ENCODE data around the gene OR2L5.

OR2L5 gene, protein sequence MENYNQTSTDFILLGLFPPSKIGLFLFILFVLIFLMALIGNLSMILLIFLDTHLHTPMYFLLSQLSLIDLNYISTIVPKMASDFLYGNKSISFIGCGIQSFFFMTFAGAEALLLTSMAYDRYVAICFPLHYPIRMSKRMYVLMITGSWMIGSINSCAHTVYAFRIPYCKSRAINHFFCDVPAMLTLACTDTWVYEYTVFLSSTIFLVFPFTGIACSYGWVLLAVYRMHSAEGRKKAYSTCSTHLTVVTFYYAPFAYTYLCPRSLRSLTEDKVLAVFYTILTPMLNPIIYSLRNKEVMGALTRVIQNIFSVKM

DNA sequence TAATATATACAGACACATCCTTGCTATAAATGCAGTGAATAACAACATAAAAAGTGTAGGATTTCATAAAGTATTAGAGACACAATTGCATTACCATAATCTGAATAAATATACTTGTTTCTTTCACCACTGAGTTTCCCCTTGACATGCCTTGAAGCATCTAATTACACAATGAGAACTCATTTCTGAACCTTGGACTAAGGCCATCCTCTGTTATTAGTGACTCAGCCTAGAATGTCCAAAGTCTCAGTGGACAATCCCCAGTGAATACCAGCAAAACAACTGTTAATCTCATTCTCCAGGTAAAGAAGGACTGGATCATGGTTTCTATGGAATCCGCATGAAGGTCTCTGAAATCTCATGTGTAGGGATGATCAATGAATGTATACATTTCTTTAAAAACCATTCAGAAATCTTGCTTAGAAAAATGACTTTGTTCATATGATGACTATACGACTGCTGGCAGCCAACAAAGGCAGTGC is at the start of gene OR2L5:
TSS of gene OR2L5 (plus strand) at position 432 of the 482 bp plus-strand sequence. CDS start 8,288 bp downstream, outside the sequence.
- no peak for DNase-seq

DNA sequence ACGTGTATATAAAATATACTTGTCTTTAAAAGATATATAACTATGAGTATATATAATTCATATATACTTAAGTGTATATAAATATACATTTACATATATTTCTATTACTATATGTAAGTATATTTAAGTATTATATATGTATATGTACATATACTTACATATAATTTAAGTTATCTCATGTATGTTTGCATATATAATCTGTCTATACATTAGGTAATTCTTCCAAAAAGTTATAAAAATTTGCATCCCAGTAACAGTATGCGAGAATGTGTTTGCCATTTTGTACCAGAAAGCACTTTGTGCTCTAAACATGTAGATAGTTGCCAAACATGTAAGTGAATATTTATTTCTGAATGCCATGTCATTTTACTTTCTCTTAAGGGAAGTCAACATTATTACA is 48.5 kb upstream of the OR2L5 start, which contains the start of gene OR2AK2:
TSS of gene OR2AK2 (plus strand) at position 301 of the 400 bp plus-strand sequence. CDS start 144 bp downstream, outside the sequence.
- DNase-seq = no peak

DNA sequence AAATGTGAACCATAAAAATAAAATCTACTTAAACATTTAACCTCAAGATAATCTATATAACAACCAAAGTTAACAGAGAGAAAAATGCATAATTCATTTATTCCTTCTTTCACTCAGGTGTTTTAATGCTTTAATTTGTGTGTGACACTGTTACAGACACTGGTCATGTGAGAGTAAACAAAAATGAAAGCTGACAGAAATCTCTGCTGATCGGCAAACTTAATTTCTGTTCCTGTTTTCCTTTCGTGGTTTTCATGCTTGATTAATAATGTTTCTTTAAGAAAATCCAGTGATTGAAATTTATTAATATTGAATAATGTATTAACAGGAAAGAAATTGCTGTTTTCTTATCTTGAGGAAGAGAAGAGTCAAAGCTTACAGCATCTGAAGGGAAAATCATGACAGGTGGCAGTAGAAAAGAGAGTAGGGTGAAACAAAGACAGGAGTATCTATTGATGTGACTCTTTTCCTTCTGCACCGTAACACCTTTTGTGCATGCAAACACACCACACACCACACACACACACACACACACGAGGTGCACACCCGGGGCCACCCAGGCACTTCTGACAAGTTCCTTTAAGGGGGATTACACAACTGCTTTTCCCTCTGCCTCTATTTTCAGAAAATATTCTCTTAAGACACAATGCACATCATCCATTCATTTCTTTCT is 46.8 kb upstream of the OR2L5 start:
- DNase-seq = no peak

DNA sequence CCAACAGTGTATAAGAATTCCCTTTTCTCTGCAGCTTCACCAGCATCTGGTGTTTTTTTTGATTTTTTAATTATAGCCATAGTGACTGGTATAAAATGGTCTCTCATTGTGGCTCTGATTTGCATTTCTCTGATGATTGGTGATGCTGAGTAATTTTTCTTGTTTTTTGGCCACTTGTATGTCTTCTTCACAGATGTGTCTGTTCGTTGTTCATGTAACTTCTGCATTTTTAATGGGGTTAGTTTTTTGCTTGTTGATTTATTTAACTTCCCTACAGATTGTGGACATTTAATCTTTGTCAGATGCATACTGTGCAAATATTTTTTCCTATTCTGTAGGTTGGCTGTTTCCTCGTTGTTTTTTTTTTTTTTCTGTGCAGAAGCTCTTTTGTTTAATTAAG is 20.5 kb upstream of the OR2L5 start:
- DNase-seq = no peak

DNA sequence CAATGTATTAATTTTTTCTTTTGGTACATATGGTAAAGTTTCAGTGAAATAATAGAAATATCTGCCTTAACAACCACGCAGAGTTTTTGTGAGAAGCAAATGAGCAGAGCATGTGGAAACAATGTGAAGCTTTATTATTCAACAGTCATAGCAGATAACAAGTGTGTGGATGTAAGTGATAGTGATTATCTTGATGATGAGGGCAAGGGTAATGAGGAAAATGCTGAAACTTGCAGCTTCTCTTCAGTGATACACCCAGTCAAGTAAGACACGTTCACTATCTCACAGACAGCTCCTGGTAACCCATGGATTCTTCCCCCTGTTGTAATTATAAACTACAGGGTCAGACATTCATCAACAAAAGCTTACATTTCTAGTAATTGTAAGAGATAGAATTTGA is 14.6 kb upstream of the OR2L5 start:
- no peak for DNase-seq

DNA sequence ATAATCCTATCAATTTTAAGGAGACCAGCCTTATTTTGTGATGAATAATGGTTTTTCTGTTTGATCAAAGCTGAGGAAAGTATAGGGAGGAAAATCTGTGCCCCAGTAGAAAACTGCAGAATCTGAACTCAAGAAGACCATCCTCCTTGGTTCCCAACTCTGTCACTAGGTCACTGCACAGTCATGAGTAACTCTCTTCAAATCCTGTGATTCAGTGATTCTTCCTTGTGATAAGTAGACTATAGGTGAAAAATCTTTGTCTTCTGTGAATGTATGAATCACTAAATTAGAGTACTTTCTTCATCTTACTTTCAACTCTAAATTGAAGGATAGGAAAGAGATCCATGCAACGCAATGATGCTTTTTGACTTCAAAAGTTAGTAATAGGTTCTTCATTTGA is 13.3 kb upstream of the OR2L5 start:
- DNase-seq = no peak

DNA sequence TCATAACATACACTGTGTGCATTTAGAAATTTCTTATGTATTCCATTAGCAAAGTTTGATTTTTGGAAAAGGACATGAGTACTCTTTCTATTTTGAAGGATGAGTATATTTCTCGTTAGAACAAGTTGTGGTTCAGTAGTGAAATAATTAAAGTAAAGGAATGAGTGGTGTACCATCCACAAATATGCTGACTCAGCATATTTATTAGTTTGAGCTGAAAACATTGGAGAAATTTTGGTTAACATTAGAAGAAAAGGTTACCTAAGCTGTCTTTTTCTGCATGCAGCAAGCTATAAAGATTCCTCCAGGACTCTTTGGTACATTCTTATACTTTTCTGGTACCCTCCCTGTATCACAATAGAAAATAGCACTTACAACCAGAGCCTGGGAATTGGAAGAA is 5.7 kb upstream of the OR2L5 start:
- DNase-seq = no peak

DNA sequence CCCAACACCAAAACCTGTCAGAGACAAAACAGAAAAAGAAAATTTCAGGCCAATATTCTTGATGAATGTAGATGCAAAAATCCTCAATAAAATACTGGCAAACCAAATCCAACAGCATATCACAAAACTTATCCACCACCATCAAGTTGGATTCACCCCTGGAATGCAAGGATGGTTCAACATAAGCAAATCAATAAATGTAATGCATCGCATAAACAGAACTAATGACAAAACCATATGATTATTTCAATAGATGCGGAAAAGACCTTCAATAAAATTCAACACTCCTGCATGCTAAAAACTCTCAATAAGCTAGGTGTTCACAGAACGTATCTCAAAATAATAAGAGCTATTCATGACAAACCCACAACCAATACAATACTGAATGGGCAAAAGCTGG is 3.8 kb upstream of the OR2L5 start:
- no peak for DNase-seq

DNA sequence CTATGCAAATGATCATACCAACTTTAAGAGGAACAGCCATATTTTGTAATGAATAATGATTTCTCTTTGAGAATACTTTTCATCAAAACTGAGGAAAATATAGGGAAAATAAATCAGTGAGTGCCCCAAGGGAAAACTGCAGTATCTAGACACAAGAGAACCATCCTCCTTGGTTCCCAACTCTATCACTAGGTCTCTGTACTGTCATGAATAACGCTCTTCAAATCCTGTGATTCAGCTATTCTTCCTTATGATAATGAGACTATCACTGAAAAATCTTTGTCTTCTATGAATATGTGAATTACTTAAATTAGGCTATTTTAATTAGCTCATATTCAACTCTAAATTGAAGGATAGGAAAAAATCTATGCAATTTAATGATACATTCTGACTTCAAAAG is 2.3 kb downstream of the OR2L5 start:
- no peak for DNase-seq

DNA sequence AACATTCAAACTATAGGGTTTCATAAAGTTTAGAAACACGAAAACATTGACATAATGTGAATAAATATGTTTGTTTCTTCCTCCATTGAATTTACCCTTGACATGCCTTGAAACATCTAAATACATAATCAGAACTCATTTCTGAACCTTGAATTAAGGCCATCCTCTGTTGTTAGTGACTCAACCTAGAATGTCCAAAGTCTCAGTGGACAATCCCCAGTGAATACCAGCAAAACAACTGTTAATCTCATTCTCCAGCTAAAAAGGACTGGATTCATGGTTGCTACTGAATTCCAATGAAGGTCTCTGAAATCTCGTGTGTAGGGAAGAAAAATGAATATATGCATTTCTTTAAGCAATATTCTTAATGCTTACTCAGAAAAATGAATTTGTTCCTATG is 16.3 kb downstream of the OR2L5 start, which contains the start of gene OR2L2:
TSS of gene OR2L2 (plus strand) at position 301 of the 400 bp plus-strand sequence. CDS start 8,198 bp downstream, outside the sequence.
- DNase-seq = no peak

DNA sequence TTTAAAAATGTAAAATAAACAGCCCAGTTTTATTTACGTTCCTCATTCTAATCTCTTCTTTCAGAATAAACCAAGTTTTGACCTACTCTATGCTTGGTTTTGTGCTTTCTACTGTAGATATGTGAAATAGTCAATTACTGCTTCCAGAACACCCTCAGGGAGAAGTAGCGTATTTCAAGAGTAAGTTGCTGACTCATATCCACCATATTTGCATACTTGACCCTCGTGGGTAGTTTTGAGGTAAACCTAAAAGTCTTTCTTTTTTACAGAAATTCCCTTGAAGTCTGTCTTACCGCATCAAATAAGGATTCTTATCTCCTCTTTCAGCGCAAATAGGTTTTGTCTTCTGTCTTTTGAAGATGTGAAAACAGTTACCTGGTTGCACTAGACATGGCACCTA is 31.7 kb downstream of the OR2L5 start:
- no peak for DNase-seq

DNA sequence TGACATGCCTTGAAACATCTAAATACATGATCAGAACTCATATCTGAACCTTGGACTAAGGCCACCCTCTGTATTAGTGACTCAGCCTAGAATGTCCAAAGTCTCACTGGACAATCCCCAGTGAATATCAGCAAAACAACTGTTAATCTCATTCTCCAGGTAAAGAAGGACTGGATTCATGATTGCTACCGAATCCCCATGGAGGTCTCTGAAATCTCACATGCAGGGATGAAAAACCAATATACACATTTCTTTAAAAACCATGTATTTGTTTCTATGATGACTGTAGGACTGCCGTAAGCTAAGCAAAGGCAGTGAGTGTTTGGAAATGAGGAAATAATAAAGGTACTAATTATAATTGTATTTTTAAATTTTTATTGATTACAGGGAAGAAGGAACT is 33.1 kb downstream of the OR2L5 start, which contains the start of gene OR2L3:
TSS of gene OR2L3 (plus strand) at position 301 of the 400 bp plus-strand sequence. CDS start 13,846 bp downstream, outside the sequence.
- DNase-seq = no peak

DNA sequence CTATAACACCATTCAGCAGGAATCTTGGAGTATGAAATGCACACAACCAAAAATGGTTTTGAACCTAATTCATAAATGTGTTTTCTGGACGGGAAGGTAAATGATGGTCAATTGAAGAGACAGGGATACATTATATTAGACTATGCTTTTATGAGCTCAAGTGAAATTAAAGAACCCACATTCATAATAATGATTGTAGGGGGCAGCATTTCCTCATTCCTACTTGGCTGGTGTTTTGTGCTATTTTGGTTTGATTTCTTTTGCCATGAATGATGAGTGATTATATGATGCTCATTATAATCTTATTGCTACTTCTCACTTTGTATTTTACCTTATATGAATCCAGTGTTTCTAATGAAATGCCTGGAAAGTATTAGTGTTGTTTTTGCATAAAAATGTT is 33.5 kb downstream of the OR2L5 start:
- no peak for DNase-seq

DNA sequence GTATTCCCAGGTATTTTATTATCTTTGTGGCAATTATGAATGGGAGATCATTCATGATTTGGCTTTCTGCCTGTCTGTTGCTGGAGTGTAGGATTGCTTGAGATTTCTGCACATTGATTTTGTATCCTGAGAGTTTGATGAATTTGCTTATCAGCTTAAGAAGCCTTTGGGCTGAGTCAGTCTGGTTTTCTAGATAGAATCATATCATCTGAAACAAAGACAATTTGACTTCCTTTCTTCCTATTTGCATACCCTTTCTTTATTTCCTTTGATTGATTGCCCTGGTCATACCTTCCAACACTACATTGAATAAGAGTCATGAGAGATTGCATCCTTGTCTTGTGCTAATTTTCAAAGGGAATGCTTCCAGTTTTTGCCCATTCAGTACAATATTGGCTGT is 41.2 kb downstream of the OR2L5 start:
- DNase-seq = no peak

DNA sequence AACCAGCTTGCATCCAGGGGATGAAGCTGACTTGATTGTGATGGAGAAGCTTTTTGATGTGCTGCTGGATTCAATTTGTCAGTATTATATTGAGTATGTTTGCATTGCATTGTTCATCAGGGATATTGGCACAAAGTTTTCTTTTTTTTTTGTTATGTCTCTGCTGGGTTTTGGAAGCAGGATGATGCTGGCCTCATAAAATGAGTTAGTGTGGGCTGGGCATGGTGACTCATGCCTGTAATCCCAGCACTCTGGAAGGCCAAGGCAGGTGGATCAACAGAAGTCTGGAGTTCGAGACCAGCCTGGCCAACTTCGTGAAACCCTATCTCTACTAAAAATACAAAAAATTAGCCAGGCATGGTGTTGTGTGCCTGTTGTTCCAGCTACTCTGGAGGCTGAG is 41.8 kb downstream of the OR2L5 start:
- DNase-seq = no peak

DNA sequence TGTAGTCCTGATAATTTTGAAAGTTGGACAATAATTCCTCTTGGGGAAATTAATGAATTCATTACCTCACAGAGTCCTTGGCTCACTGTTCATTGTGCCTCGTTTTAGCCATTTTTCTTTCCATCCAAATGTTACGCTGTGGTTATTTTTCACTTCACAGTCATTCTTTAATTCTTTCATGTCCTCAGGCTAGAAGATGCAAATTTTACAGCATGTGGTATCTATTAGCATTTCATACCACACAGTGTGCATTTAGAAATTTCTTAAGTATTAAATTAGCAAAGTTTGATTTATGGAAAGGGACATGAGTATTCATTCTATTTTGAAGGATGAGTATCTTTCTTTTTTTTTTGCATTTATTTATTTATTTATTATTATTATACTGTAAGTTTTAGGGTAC is 51.6 kb downstream of the OR2L5 start:
- DNase-seq = no peak

DNA sequence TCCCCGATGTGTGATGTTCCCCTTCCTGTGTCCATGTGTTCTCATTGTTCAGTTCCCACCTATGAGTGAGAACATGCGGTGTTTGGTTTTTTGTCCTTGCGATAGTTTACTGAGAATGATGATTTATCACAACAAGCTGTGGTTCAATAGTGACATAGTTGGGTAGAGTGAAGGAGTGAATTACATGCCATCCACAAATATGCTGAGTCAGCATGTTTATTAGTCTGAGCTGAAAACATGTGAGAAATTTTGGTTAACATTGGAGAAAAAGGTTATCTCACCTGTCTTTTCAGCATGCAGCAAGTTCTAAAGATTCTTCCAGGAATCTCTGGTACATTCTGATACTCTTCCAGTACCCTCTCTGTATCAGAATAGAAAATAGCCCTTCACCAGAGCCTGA is 52.1 kb downstream of the OR2L5 start:
- DNase-seq = no peak
